HG03139 (cell line): ENCODE data around the gene EFHC1.

Source experiments
- ATAC-seq: cut with Tn5 transposase; IDR thresholded peaks from one replicate; pipeline ENCODE4 v1.9.1; 2021; ENCODE audit not compliant: unreplicated experiment

EFHC1 gene

DNA sequence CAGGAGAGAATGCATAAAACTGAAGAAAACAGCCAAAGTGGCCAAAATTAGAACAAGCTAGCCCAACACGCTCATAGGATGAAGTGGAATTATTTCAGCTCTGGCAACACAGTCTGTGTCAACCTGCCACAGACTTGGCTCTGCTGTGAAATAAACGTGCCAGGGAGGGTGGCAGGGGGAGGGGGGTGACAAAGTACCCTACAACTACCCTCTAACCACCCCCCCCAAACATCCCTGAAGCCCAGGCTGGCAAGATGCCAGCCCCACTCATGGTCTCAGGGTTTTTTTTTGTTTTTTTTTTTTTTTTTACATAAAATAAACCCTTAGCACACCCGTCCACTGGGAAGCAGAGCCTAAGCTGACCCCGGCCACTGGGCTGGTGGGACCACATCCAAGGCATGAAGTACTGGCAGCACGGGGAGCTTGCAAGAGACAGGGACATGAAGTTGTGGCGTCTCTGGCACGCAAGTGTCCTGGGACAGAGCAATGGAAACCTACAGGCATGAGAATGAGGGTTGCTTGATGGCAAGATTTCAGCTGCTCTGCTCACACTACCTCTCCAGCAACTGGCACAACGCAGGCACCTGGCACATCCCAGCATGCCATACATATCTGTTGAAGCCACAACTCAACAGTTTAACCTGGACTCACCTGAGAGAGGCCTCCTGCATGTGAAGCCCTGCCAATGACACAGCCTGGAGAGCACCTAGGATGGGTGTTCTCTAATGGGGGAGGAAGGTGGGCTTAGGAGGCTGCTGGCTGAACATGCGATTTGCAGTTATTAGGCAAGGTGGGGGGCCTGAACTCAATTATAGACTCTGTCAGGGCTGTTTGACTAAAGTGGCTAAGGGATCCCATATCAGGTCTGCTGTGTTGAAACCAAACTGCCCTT lies 80.3 kb downstream of the EFHC1 start:
- ATAC-seq, result no peak

- no peak for ATAC-seq
These were observed 82.3 kb downstream of the EFHC1 start for GRCh38 chr6:52502306-52503029.

DNA sequence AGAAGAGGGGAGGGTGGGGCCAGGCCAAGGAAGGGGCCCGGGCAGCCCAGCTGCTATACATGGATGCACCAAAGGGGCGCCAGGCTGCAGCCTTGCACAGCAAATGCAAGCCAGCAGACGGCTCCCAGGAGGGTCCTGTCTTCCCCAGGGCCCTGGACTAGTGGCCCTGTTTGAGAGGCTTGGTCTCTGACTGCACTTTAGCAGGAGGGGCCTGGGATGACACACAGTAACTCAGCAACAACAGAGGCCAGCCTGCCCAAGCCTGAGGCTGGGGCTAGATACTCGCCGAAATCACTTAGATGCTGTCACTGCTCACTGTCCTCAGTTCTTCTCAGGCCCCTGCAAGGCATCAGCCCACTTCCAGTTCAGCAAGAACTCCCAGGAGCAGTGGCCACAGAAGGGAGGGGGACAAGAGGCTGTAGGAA lies 83.2 kb downstream of the EFHC1 start:
- ATAC-seq, result no peak

DNA sequence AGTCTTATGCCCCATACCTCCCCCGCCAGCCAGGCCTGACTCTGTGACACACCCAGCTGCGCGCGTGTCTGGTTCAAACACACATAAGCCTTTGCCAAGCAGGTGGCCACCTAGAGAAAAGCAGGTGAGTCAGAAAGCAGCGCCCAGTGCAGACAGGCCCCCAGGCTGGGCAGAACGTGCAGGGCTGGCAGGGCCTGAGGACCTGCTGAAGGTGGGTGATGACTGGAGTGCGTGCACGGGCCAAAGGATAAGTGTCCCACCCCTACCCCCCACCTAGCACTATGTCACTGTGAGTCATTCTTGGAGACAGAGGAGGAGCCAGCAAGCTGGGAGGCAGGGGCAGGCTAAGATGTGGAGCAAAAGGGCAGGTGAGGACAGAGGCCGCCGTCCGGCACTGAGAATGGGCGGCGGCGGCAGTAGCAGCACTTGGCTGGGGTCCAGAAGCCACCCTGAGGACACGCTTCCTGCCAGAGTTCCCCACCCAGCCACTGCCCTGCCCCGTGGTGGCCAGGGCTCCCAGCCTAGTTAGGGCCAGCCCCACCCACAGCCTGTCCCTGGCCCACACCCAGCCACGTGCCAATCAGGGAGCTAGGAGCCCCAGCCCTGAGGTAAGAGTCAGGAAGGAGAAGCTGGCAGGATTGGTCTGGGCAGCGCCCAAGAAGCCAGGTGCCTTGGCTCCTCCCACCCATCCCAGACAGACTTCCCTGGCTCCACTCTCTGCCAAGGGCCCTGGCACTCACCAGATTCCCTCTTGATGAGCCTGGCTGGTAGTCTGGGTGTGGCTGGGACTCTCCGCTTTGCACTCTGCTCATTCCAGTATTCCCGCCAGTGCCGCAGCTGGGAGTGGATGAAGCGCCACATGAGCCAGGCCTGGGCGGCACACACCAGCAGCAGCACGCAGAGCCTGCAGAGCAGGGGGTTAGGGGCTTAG lies 84.0 kb downstream of the EFHC1 start:
- ATAC-seq, result no peak

DNA sequence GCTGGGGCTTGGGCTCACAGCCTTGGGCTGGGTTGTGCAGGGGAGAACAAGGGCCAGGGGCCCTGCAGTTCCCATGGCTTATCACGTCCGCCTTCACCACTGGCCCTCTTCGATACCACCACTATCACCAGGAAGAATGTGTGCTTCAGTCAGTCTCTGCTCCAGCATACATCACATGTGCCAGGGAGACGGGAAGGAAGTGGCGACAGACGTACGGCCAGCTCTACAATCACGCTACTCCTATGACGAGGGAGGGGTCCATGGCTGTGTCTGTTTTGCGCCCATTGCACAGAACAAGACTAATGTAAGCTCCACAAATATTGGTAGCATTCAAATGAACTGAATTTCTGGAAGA lies 84.6 kb downstream of the EFHC1 start:
- ATAC-seq, result no peak

- no peak for ATAC-seq
These were observed 85.7 kb downstream of the EFHC1 start for GRCh38 chr6:52505726-52506409.

DNA sequence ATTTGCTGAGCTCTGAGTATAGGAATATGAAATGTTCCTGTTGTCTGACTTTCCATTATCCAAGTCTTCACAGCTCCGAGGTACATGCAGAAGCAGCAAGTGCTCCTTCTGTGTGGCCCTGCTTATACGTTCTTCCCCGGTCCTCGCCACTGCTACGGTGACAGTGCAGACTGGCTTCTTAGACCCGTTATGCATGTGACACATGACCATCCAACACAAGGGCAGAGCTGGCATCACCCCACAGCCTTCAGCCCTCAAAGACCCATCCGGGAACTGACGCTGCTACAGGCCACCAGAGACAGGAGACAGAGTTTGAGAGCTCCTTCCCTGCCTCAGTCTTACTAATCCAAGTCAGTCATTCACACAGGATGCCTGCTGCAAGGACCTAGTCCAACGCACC lies 86.3 kb downstream of the EFHC1 start:
- no peak for ATAC-seq

GRCh38 chr6:52507557-52508260 lies 87.6 kb downstream of the EFHC1 start:
- no peak for ATAC-seq

- ATAC-seq, result no peak
These were observed 88.2 kb downstream of the EFHC1 start for GRCh38 chr6:52508261-52508739.

DNA sequence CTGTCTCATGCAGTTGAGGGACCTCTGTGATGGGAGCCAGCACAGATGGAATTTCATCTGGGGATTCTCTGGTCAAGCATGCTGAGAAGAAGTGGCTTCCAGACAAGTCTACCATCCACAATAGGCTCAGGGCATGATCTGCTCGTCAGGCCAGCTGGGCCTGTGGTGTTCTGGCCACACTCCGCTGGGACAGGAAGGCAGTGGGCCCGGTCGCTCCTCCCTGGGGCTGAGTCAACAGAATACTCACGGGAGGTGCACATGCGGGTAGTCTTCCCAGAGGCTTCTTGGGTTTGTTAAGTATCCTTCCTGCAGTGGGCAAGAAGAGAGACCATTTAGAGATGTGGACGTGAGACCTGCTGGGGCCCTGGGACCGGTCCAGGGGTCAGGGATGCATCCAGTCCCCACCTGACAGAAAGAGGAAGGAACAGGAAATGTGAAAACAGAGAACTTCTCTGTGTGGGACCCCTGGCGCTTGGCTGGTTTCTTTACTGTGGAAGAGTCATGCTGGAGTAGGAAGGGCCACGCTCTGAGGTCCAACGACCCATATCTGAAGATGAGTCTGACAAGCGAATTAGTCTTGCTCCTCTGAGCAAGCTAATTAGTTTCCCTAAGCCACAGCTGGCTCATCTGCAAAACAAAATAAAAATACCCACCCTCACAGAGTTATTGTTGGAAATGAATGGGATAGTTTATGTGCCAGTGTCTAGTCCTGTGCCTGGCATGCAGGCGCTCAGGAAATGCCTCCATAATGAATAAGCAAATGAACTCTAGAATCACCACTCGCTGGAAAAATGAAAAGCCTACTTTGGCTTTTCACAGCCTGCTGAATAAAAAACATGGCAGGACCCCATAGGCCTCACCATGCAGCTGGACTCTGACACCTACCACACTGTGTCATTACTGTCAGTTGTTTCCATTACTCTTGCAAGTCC lies 89.4 kb downstream of the EFHC1 start:
- no peak for ATAC-seq

DNA sequence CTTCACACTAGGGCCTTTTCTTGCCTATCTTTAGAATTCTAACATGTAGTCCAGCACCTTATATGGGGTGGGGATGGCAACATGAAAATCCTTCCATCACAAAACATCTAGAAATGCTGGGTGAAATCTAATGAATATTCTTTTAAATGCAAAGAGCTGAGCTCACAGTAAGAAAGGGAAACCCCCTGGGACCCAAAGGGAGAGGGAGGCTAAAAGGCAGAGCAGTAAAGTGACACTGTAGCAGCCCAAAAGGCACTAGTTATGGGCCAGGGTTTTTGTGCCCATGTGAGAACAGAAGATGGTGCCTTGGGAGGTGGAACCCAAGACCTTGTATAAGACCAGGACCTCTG lies 90.0 kb downstream of the EFHC1 start:
- no peak for ATAC-seq

GRCh38 chr6:52511163-52511562 lies 91.0 kb downstream of the EFHC1 start:
- no peak for ATAC-seq

- ATAC-seq, result no peak
These were observed 91.5 kb downstream of the EFHC1 start for GRCh38 chr6:52511572-52512151.

DNA sequence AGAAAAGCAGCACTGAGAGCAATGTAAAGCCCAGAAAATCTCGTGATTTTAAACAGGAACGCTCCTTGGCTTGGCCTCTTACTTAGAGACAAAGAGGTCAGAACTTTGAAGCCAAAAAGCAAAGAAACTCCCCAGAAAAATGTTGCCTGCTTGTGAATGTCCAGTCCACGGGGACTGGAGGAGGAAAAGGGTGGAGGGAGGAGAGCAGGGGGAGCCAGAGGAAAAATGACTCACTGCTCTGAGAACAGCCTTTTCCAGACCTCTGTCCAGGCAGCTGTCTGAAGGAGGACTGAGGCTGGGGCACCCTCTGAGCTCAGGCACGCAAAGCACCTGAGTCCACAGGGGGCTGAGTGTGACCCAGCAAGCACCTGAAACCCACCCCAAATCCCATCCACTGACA lies 92.1 kb downstream of the EFHC1 start:
- ATAC-seq, result no peak

DNA sequence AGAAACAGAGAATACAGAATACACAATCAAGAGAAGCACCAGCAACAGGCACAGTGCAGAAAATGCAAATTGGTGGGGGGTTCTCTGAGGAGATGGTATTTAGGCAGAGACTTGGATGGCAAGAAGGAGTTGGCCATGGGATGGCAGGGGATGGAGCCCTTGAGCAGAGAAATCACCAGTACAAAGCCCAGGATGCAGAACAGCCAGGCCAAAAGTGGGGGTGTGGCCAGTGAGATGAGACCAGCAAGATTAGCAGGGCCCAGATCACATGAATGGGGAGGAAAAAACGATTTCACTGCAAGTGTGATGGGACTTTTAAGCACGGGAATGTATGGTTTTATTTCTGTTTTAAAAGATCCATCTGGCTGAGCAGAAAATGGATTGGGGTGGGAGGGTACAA lies 93.3 kb downstream of the EFHC1 start:
- no peak for ATAC-seq

- no peak for ATAC-seq
These were observed 93.8 kb downstream of the EFHC1 start for GRCh38 chr6:52513896-52514295.

GRCh38 chr6:52514514-52514913 lies 94.4 kb downstream of the EFHC1 start:
- ATAC-seq, result no peak

DNA sequence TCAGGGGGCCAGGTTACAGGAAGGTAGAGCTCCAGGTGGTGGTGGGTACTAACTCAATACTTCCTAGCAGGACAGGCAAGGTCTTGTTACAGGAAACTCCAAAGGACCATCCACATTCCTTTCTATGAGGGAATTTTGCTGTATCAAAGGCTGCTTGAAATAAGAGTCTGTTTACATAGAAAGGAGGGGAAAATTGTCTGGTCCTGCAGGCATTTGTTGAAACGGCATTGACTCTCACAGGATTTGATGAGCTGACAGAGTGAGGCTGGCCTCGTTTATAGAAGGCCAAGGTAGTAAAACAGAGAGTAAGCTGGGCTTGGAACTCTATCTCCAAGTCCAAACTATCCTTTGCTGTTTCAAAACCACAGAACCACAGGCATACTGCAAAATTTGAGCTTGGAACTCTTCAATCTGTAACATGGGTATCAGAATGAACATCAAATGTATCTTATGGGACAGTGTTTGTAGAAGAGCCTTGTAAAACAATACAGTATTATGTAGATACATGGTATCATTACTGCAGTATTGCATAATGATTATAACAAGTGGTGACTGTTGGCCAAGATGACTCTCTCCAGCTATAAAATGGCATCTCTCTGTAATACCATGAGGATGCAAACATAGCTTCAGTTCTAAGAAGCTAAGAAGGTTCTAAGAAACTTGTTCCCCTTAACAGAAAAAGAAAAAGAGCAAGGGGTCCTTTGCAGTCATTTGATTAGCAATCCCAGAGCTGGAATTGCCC lies 95.2 kb downstream of the EFHC1 start:
- no peak for ATAC-seq
